Measurements from ENCODE around the gene UCN. TPM values are rescaled to one million over a fixed set of nuclear protein-coding genes. Genes with fewer than 3 reads are reported as not detected.

The UCN gene
- total RNA-seq, 4 donors from 2014 or later = 14.9 to 24.0 (median 16.8) TPM

DNA sequence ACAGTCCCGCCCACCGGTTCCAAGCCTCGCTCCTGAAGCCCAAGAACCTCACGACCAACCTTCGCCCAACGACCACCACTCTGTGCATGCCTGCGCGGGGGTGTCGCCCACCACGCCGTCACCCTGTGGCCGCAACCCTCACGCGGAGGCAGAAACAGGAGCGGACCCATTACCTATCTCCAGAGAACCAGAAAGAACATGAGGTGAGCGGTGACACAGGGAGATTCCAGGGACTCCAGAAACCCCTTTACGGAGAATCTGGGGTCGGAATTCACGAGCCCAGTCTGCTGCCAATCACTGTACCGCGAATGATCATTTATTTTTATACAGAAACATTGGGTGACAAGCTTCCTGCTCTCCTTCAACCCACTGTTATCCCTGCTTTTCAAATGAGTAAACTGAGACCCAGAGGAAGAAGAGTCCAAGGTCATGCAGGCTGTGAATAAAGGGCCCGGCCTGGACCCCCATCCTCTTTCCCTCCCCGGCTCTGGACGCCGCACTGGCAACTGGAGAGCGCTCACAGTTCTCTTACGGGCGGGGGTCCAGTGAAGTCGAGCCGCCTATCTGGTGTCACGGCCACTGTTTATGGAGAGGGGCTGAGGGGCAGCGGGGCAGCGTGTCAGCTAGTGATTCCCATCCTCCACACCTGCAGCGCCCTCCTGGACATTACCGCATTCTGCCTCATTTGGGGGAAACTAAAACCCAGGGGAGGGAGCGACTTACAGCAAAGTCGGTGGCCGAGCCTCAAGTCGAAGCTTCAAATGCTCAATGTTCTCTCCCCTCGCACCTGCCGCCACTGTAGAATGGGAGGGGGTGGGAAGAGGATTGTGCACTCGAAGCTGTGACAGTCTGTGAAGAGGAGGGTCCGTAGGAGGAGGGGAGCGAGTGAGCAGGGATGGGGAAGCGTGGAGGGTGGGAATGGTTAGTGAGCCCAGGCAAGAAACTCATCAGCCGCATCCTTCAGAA, 44.7 kb downstream of the UCN start:
- H3K36me3 ChIP-seq = no peaks in the 10 kb centered on the region
- peak overlapping the region; percentile 28 to 55 (median 44) for H3K4me3 ChIP-seq
- no peak for DNase-seq (ENCODE audit: low spot score in 2 of 2)
- H3K27ac ChIP-seq = no peak overlapping the region
- peaks cover 0 to 40% (median 25%) of the 10 kb centered on the region in 4 donors for H3K4me1 ChIP-seq
- peaks cover 0 to 96% of the 10 kb centered on the region in 2 donors for H3K27me3 ChIP-seq
- no peak for TF ChIP-seq CTCF (IDR thresholded peaks at IDR 0.05)
- TF ChIP-seq POLR2A (IDR thresholded peaks at IDR 0.05) = no peak
- no peak for TF ChIP-seq EP300 (IDR thresholded peaks at IDR 0.05)
- H3K9me3 ChIP-seq = no peaks in the 10 kb centered on the region
- WGBS, 2 donors = 1 to 3% methylated on average over 46 of the region's 46 CpGs

- Histone ChIP-seq H3K36me3 (no peaks in the 10 kb centered on the region), H3K4me3 (peak within 1 kb of the TSS; percentile 28 to 55 (median 44)), H3K4me1 (peaks cover 0 to 40% (median 25%) of the 10 kb centered on the region in 4 donors), H3K27ac (no peak within 1 kb of the TSS), H3K9me3 (no peaks in the 10 kb centered on the region), H3K27me3 (peaks cover 0 to 95% of the 10 kb centered on the region in 2 donors)
- TF ChIP-seq POLR2A (IDR thresholded peaks at IDR 0.05) (no peak), EP300 (IDR thresholded peaks at IDR 0.05) (no peak), CTCF (IDR thresholded peaks at IDR 0.05) (no peak)
- peak; percentile 10 to 23 for DNase-seq (ENCODE audit: low spot score in 2 of 2)
- WGBS, 2 donors = 1 to 2% methylated on average over 17 to 64 of the region's 96 CpGs
Observed at GRCh38 chr2:27262379-27263286, 45.6 kb downstream of the UCN start, which contains the start of gene SLC30A3. SLC30A3 (minus strand) TSS chr2:27263047; CDS start chr2:27262906, 141 bp downstream.

- Histone ChIP-seq H3K27me3 (peaks cover 0 to 95% of the 10 kb centered on the region in 2 donors), H3K9me3 (no peaks in the 10 kb centered on the region), H3K36me3 (no peaks in the 10 kb centered on the region), H3K4me1 (peaks cover 0 to 40% (median 25%) of the 10 kb centered on the region in 4 donors), H3K4me3 (peak overlapping the region in 2 of 4 donors; percentile 48 to 55), H3K27ac (no peak overlapping the region)
- 3 to 5% methylated on average over 12 to 15 of the region's 40 CpGs for WGBS, 2 donors
- TF ChIP-seq CTCF (IDR thresholded peaks at IDR 0.05) = no peak
- no peak for TF ChIP-seq EP300 (IDR thresholded peaks at IDR 0.05)
- no peak for TF ChIP-seq POLR2A (IDR thresholded peaks at IDR 0.05)
- no peak for DNase-seq (ENCODE audit: low spot score in 2 of 2)
Observed at GRCh38 chr2:27261926-27262298, 46.3 kb downstream of the UCN start.

DNA sequence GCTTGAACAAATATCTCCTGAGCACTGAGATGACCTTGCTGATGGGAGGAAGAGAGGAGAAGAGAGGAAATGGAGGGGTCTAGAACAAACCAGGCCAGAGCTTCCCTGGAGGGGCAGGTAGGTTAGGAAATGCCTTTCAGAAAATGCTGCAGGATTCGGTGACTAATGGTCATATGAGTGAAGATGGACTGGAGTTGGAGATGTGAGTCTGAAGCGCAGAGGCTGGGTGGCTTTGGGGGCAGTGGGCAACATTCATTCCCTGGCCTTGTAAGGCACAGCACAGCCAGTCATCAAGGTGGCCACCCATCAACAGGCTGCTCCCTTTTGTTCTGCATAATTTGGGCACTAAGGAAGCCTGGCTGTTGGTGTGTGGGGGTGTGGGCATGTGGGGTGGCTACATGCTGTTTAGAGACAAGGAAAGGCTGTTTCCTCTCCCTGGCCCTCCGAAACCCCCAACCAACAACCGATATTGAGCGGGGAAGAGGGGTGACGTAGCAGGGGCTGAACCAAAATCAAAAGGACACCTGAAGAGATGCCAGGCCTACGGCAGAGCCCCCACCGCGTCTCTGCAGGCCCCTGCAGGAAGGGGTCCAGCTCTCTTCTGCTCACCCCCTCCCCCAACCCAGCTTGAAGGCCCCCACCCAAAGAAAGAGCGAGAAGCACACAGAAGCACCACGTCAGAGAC, 46.9 kb downstream of the UCN start:
- H3K4me3 ChIP-seq = no peak overlapping the region
- peaks cover 0 to 96% of the 10 kb centered on the region in 2 donors for H3K27me3 ChIP-seq
- DNase-seq (ENCODE audit: low spot score in 2 of 2) = no peak
- no peak overlapping the region for H3K27ac ChIP-seq
- 34 to 52% methylated on average over 11 of the region's 11 CpGs for WGBS, 2 donors
- TF ChIP-seq EP300 (IDR thresholded peaks at IDR 0.05) (no peak), POLR2A (IDR thresholded peaks at IDR 0.05) (no peak), CTCF (IDR thresholded peaks at IDR 0.05) (no peak)
- no peaks in the 10 kb centered on the region for H3K36me3 ChIP-seq
- H3K4me1 ChIP-seq = peaks cover 0 to 40% (median 25%) of the 10 kb centered on the region in 4 donors
- no peaks in the 10 kb centered on the region for H3K9me3 ChIP-seq
